SK-N-SH treated with all-trans-retinoic acid at 6 μM for 48 hours (cell line): ENCODE results near the gene TTYH2.

Experiments used
- ESRRG ChIP-seq: fragments of 250-450 bp; sonication (Bioruptor Pico); IDR thresholded peaks from 2 replicates; pipeline ENCODE4 v1.6.1; 2021; ENCODE audit warnings: mild to moderate bottlenecking
- RARB ChIP-seq: fragments of 250-450 bp; sonication (Bioruptor Pico); IDR thresholded peaks from 2 replicates; pipeline ENCODE4 v1.8.0; 2021; ENCODE audit warnings: mild to moderate bottlenecking, moderate library complexity
- TCF4 ChIP-seq: fragments of 250-450 bp; sonication (Bioruptor Pico); IDR thresholded peaks from 2 replicates; pipeline ENCODE4 v1.8.0; 2021; ENCODE audit warnings: mild to moderate bottlenecking, moderate library complexity, borderline replicate concordance
- TOX ChIP-seq: fragments of 250-450 bp; sonication (Bioruptor Pico); IDR thresholded peaks from 2 replicates; pipeline ENCODE4 v1.8.0; 2021; ENCODE audit warnings: mild to moderate bottlenecking, moderate library complexity, borderline replicate concordance
- ZNF8 ChIP-seq: fragments of 450-650 bp; formaldehyde crosslinking; IDR thresholded peaks from 2 replicates; pipeline ENCODE4 v1.5.0; 2020; ENCODE audit warnings: mild to moderate bottlenecking, moderate library complexity

GRCh38 chr17:74211912-74212208, 1.5 kb upstream of the TTYH2 start:
- TF ChIP-seq RARB (CRISPR knock-in tag) (no peak), ZNF8 (CRISPR knock-in tag) (no peak), TOX (no peak), TCF4 (no peak), ESRRG (CRISPR knock-in tag) (no peak)
